Stimulated activated naive CD8-positive, alpha-beta T cell treated with anti-CD3 and anti-CD28 coated beads, Interleukin-15, Interleukin-2, amounts not matched to agents 100 ng/mL and 50 ng/mL, for 24 hours (primary cell): Measurements from ENCODE around the gene COG6.

Experiments used
- H3K27ac Mint-ChIP-seq: one replicate; pipeline ENCODE4 v1.8.0; 2021; ENCODE audit warnings: mild to moderate bottlenecking, mixed read lengths
- H3K27me3 Mint-ChIP-seq: one replicate; pipeline ENCODE4 v1.8.0; 2021; ENCODE audit warnings: mixed read lengths
- H3K36me3 Mint-ChIP-seq: one replicate; pipeline ENCODE4 v1.8.0; 2021; ENCODE audit warnings: low read depth, mixed read lengths
- H3K4me1 Mint-ChIP-seq: one replicate; pipeline ENCODE4 v1.8.0; 2021; ENCODE audit warnings: low read depth, mixed read lengths
- H3K4me3 Mint-ChIP-seq: one replicate; pipeline ENCODE4 v1.8.0; 2021; ENCODE audit warnings: mild to moderate bottlenecking, mixed read lengths
- H3K9me3 Mint-ChIP-seq: one replicate; pipeline ENCODE4 v1.8.0; 2021; ENCODE audit warnings: mixed read lengths

Gene COG6

DNA sequence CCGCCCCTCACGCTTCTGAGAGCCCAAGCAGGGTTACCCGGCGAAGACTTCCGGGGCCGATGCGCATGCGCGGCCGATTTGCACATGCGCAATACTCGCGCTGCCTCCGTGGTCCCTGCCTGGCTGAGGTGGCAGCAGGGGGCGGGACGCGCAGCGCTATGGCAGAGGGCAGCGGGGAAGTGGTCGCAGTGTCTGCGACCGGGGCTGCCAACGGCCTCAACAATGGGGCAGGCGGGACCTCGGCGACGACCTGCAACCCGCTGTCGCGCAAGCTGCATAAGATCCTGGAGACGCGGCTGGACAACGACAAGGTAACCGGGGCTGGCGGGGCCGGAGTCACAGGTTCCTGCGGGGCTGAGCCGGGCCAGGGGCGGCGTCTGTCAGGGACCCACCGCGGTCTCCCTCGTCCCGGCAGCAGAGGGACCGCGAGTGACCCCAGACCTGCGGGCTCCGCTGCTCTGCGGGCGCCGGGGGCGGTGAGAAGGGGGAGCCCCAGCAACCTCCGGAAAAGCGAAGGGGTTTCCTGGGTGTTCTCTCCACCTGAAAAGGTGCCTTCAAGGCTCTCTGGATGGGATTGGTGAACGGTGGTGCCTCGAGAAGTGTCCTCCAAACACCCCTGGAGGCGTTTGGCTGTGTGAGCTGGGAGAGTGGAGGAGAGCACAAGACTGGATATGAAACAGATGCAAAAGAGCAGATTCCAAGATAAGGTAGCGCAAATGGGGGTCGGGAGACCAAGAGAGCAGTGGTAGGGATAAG, at the start of gene COG6:
Gene COG6 (plus strand): TSS at position 94 of the 756 bp plus-strand sequence. CDS start 65 bp downstream, at position 159.
- Mint-ChIP-seq H3K9me3 (no peaks in the 10 kb centered on the region), H3K4me3 (peak within 1 kb of the TSS; percentile 89), H3K27ac (peak within 1 kb of the TSS; percentile 92), H3K27me3 (peaks cover 7% of the 10 kb centered on the region), H3K36me3 (peaks cover 19% of the 10 kb centered on the region), H3K4me1 (peaks cover 39% of the 10 kb centered on the region)

DNA sequence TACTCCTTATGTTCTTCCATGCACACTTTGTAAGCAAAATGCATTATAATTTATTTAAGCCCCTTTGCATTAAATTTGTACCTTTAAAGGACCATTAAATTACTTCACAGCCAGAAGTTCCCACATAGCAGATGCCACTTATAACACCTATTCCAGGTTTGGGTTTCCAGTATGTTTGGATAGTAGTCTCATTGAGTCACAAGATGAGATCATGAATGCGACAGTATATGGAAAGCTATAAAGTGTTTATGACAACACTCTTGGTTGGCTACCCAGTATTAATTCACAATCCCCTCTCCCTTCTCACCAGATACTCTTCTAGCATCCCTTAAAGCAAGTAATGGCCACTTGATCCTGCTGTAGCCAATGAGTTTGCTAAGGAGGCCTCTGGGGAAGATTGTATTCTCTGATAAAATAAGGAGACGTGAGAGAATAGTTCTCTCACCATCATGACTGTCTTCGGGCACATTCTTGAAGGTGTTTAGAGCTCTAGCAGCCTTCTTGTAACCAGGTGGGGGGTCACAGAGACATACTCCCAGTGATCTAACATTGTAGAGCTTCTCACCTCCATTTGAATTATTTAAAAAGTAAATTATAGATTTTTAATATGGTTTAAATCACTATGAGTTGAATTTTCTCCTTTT, 49.7 kb upstream of the COG6 start:
- Mint-ChIP-seq H3K27me3 (peaks cover 46% of the 10 kb centered on the region), H3K36me3 (no peaks in the 10 kb centered on the region), H3K4me1 (peaks cover 14% of the 10 kb centered on the region)

DNA sequence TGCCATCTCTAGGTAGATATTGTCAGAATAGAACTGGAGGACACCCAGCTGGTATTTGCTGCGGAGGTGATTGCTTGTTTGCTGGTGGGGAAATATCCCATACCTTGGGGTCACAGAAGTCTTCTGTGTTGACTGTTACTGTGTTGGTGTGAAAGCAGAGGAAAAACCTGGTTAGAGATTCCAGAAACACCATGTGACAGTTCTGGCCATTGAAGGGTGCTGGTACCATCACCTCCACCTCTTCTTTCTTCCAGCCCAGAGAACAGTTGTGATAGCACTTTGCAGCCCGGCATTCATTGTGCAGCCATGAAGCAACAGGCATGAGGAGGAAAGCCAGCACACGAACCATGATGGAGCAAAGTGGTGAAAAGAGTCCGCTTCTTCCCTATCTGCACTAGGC, 47.6 kb upstream of the COG6 start:
- no peak overlapping the region for H3K27ac Mint-ChIP-seq
- peaks cover 7% of the 10 kb centered on the region for H3K4me1 Mint-ChIP-seq
- no peaks in the 10 kb centered on the region for H3K36me3 Mint-ChIP-seq
- no peaks in the 10 kb centered on the region for H3K9me3 Mint-ChIP-seq
- no peak overlapping the region for H3K4me3 Mint-ChIP-seq
- H3K27me3 Mint-ChIP-seq: peaks cover 34% of the 10 kb centered on the region

More for the DNA sequence above, 49.7 kb upstream of the COG6 start:
- H3K4me3 Mint-ChIP-seq: no peak overlapping the region
- H3K9me3 Mint-ChIP-seq: no peaks in the 10 kb centered on the region
- H3K27ac Mint-ChIP-seq: no peak overlapping the region

DNA sequence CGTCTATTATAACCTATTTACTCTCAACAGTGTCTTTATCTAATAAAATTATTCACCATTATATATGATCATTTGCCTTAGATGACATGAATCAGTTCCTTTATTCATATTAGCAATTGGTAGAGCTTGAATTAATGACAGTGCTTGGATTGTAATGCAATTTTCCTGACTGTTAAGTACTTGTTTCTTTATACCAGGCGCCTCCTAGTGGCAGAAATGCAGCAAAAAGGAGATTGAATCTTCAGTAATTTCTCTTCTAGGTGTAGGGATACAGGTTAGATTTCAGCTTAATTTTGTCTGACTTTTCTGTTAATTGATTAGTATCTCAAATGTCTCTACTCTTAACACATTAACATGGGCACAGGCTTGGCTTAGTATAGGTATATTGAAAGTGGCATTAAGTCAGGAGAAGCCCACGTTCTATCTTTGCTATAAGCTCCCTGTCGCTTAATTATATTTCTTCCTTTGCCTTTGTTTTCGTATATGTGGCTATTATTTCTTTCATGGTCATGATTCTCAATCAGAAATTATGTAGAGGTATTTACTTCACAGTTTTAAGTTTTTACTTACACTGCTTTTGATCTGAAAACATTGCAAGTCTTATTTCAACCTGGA, 43.3 kb upstream of the COG6 start:
- H3K9me3 Mint-ChIP-seq: no peaks in the 10 kb centered on the region

DNA sequence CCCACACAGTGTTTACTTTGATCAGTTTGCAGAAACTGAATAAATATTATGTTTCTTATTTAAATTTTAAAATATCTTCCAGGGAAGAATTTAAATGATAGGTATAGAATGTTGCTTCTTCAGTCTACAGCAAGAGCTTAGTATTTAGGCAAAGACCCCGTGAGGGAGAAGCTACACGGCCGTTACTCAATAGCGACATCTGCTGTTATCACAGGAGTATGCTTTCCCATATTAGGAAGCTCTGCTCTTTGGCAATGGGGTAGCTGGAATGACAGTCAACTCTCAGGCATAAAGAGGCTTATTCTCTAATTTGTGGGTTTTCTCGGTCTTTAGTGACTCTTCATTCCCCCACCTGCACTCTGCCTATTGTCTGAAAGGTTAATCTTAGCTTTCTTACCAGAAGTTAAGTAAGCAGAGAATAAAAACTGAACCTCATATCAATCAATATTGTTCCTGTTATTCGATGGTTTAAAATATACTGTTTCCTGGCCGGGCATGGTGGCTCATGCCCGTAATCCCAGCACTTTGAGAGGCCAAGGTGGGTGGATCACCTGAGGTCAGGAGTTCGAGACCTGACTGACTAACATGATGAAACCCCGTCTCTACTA, 39.3 kb upstream of the COG6 start:
- Mint-ChIP-seq H3K27ac (no peak overlapping the region), H3K4me1 (no peaks in the 10 kb centered on the region), H3K36me3 (no peaks in the 10 kb centered on the region), H3K9me3 (no peaks in the 10 kb centered on the region), H3K27me3 (peaks cover 21% of the 10 kb centered on the region), H3K4me3 (no peak overlapping the region)

More for the DNA sequence above, 43.3 kb upstream of the COG6 start:
- Mint-ChIP-seq H3K4me3 (no peak overlapping the region), H3K4me1 (no peaks in the 10 kb centered on the region), H3K36me3 (no peaks in the 10 kb centered on the region), H3K27ac (no peak overlapping the region), H3K27me3 (peaks cover 17% of the 10 kb centered on the region)

DNA sequence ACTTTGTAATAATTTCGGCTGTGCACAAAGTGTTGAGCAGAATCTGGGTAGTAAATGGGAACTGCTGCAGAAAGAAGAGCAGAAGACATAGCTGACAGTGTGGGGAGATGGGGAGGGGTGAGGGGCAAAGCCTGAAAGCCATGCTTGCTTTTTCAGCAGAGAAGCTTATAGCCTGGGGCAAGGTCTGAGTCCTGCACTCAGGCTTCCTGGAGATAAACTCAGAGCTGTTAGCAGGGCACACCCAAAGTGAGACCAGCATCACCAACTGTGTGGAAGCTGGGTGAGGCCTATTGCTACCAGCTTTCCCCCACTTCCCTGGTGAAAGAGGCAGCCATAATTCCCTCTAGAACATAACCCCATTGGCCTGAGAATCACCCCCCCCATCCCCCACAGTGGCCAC, 36.9 kb upstream of the COG6 start:
- Mint-ChIP-seq H3K36me3 (no peaks in the 10 kb centered on the region), H3K9me3 (no peaks in the 10 kb centered on the region), H3K27ac (no peak overlapping the region)

DNA sequence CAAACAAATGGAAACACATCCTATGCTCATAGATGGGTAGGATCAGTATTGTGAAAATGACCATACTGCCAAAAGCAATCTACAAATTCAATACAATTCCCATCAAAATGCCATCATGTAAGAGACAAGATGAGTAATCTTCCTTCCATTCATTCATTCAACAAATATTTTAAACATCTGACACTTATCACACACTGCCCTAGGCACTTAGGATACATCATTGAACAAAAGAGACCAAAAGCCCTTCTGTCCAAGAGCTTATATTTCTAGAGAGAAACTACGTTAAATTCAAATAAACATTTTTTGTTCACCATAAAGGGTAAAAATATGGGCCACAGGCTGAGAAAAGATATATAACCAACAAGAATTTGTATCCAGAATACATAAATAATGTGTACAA, 32.0 kb upstream of the COG6 start:
- no peaks in the 10 kb centered on the region for H3K9me3 Mint-ChIP-seq
- H3K4me1 Mint-ChIP-seq: no peaks in the 10 kb centered on the region
- no peak overlapping the region for H3K27ac Mint-ChIP-seq
- no peaks in the 10 kb centered on the region for H3K36me3 Mint-ChIP-seq
- H3K27me3 Mint-ChIP-seq: peaks cover 17% of the 10 kb centered on the region
- no peak overlapping the region for H3K4me3 Mint-ChIP-seq

More for the DNA sequence above, 36.9 kb upstream of the COG6 start:
- H3K4me1 Mint-ChIP-seq: no peaks in the 10 kb centered on the region
- no peak overlapping the region for H3K4me3 Mint-ChIP-seq
- H3K27me3 Mint-ChIP-seq: peaks cover 24% of the 10 kb centered on the region

DNA sequence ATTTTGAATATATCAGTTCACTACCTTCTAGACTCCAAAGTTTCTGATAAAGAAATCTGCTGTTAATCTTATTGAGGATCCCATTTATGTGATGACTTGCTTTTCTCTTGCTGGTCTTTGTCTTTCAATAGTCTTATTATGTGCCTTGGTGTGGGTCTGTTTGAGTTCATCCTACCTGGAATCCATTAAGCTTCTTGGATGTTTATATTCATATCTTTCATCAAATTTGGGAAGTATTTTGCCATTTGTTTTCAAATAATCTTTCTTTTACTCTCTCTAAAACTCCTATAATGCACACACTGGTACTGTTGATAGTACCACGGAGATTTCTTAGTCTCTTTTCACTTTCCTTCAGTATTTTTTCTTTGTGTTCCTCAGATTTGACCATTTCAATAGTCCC, 24.2 kb upstream of the COG6 start:
- Mint-ChIP-seq H3K36me3 (peaks cover 4% of the 10 kb centered on the region), H3K4me1 (no peaks in the 10 kb centered on the region), H3K27me3 (peaks cover 28% of the 10 kb centered on the region), H3K4me3 (no peak overlapping the region), H3K27ac (no peak overlapping the region), H3K9me3 (peaks cover 15% of the 10 kb centered on the region)

DNA sequence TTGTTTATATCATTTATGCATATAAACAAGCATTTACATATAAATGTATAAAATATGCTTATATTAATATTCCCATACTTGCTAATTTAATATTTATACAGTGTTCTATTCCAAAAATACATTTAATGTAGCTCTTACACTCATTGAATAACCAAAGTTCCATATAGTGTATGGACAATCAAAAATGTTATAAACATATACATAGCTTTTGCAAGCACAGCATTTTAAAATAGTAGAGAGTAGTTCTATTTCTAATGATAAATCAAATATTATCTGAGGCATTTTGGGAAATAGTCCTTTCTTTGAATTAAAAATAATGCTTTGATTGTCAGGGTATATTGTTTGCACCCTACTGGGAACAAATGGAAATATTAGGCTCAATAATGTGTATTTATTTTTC, 22.5 kb upstream of the COG6 start:
- peaks cover 4% of the 10 kb centered on the region for H3K36me3 Mint-ChIP-seq
- peaks cover 15% of the 10 kb centered on the region for H3K9me3 Mint-ChIP-seq
- H3K27ac Mint-ChIP-seq: no peak overlapping the region
- no peaks in the 10 kb centered on the region for H3K4me1 Mint-ChIP-seq
- no peak overlapping the region for H3K4me3 Mint-ChIP-seq
- H3K27me3 Mint-ChIP-seq: peaks cover 36% of the 10 kb centered on the region

DNA sequence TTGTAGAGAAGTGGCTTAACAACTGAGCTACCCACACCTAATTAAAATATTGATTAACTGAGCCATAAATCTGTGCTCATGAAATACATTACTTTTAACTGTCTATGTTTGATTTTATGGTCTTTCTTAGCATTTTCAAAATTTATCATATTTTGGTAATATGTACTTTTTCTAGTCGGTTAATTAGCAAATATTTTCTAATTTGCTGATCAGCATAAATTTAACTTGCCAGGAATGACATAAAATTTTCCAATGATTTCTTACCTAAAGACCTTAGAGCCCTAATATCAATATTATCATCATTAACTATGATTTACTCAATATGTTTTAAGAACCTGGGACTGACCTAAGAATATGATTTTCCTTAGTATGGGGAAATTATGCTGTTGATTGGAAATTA, 19.9 kb upstream of the COG6 start:
- Mint-ChIP-seq H3K9me3 (peaks cover 15% of the 10 kb centered on the region), H3K4me3 (no peak overlapping the region), H3K4me1 (no peaks in the 10 kb centered on the region), H3K27ac (no peak overlapping the region), H3K27me3 (peaks cover 47% of the 10 kb centered on the region), H3K36me3 (peaks cover 4% of the 10 kb centered on the region)

DNA sequence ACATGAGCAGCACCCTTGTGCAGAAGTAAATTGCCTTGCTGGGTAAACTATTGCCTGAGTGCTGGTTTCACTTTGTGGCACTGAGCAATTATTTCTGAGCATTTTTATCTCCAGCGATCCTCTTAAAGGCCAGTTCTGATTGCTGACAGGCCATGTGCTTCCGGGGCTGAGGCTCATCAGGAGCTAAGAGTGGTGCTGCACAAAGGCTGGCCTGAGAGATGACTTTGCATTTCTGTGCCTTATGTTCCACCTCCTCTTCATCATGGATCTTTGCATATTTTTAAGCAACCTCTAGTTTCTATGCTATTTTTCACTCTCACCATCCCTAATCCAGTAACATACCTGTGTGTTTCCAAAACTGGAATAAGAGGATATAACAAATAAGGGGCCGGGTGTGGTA, 17.6 kb upstream of the COG6 start:
- H3K36me3 Mint-ChIP-seq: no peaks in the 10 kb centered on the region
- H3K27me3 Mint-ChIP-seq: peaks cover 38% of the 10 kb centered on the region
- no peak overlapping the region for H3K4me3 Mint-ChIP-seq
- H3K27ac Mint-ChIP-seq: no peak overlapping the region
- no peaks in the 10 kb centered on the region for H3K9me3 Mint-ChIP-seq
- H3K4me1 Mint-ChIP-seq: no peaks in the 10 kb centered on the region

DNA sequence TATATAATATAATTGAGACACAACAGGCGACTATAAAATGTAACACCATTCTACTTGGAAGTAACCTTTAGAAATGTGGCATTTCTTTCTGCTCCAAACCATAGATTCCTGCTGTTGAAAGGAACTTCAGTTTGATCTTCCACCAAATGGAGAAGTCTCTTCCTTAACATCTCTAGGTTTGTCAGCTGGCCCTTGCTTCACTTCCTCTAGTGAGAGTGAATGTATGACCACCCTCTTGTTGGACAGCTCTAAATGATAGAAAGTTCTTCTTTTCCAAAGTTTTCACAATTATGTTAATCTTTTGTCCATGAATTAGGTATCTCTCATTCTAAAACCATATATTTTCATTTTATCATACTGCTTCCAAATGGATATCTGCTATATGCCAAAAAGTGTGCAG, 13.8 kb upstream of the COG6 start:
- H3K27me3 Mint-ChIP-seq: peaks cover 25% of the 10 kb centered on the region
- H3K9me3 Mint-ChIP-seq: no peaks in the 10 kb centered on the region

DNA sequence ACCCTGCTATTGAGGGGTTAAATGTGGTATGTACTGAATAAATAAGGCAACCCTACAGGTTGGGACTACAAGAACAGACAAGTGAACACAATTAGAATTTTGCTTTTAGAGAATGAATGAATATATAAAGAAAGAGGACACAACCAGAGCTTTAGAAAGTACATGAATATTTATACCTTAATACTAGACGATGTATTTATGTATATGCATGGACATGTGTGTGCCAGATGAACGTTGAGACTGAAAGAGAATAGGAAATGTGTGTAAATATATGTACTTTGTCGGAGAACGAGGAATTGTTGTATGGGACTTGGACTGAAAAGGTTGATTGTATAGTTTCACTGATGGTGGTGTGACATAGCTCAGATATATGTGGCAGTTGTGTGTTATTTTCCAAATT, 9.3 kb upstream of the COG6 start:
- H3K4me1 Mint-ChIP-seq: no peaks in the 10 kb centered on the region
- no peak overlapping the region for H3K27ac Mint-ChIP-seq
- H3K4me3 Mint-ChIP-seq: no peak overlapping the region
- H3K36me3 Mint-ChIP-seq: no peaks in the 10 kb centered on the region
- H3K9me3 Mint-ChIP-seq: no peaks in the 10 kb centered on the region
- peaks cover 9% of the 10 kb centered on the region for H3K27me3 Mint-ChIP-seq

More for the DNA sequence above, 13.8 kb upstream of the COG6 start:
- no peak overlapping the region for H3K4me3 Mint-ChIP-seq
- H3K36me3 Mint-ChIP-seq: no peaks in the 10 kb centered on the region
- H3K27ac Mint-ChIP-seq: no peak overlapping the region
- H3K4me1 Mint-ChIP-seq: no peaks in the 10 kb centered on the region

DNA sequence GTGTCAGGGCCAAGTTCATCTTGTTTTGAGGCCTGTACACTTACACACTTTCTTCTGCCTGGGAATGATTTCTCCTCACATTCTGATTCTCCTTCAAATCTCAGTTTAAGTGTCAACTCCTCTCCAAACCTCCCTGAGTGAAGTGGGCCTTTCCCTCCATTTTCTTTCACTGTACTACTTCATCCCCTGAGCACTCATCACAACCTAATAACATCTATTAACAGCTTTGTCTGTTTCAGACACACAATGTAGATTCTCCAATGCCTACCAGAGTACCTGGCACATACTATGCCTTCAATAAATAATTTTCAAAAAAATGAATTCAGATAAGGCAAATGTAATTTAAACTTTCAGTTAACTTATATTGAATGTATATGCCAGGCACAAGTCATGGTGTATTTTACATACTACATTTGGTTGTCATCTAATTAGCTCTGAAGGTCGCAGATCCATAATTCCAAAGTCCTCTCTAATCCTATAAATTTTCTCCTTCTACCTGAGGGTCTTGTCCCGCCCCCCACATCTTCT, 357 bp upstream of the COG6 start:
- Mint-ChIP-seq H3K27ac (peak overlapping the region; percentile 92), H3K4me1 (peaks cover 39% of the 10 kb centered on the region), H3K4me3 (peak overlapping the region; percentile 89), H3K36me3 (peaks cover 15% of the 10 kb centered on the region), H3K27me3 (peaks cover 9% of the 10 kb centered on the region), H3K9me3 (no peaks in the 10 kb centered on the region)

DNA sequence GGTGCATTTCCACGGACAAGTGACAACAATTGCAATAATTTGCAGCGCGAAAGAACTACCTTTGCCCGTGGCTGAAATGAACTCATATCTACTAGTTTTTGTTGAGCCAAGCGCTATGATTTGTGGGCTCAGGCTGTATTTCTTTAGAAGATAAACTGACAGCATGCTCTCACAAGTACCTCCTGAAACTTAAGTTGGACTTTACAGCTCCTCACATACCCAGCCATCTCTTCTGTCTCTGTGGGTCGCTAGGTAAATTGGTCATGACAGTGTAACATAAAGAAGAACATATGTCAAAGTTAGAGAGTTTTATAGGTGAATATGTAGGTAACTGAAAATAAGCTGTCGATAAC, 839 bp downstream of the COG6 start:
- Mint-ChIP-seq H3K27ac (peak overlapping the region; percentile 92), H3K4me3 (peak overlapping the region; percentile 89), H3K4me1 (peaks cover 39% of the 10 kb centered on the region), H3K9me3 (no peaks in the 10 kb centered on the region), H3K36me3 (peaks cover 24% of the 10 kb centered on the region), H3K27me3 (peaks cover 7% of the 10 kb centered on the region)
